Measurements from ENCODE around the gene ZNF423.
"Not testable (repeated sequence)": the region's sequence is repeated elsewhere in the genome, so short reads cannot be mapped to it uniquely, and the experiment has no call there.

The ZNF423 gene

DNA sequence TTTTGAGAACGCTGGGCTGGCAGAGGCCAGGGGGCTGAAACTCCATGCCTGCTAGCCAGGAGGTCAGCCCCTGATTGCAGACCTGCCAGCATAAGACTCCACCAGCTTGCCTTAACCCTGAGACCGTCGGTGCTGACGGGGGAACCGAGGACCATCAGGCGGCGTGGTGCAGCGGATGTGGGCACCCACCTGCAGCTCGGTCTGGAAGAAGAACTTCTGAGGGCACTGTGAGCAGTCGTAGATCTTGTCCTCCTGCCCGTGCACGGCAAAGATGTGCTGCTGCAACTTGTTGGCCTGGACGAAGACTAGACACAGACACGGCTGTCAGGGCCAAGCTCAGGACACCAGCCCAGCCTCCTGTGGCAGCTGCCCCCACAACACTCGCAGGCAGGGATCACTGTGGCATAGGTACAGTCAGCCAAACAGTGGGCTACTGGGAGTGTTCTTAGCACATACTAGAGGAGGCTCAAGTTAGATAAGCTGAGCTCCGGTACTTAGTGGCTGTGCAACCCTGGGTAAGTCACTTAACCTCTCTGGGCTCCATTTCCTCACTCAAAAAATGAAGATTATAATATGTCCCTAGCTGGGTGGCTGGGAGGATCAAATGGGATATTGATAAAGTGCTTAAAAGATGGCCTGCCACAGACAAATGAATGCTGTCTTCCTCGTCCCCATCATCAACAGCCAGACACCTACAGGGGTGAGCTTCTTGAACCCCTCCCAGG, 332.3 kb downstream of the ZNF423 start:
- DNase-seq = no peak

GRCh38 chr16:49521734-49522325, 334.1 kb downstream of the ZNF423 start:
- DNase-seq = no peak

GRCh38 chr16:49520492-49521038, 335.3 kb downstream of the ZNF423 start:
- no peak for DNase-seq

- no peak for DNase-seq
These were observed 336.2 kb downstream of the ZNF423 start for GRCh38 chr16:49519741-49520140.

- no peak for DNase-seq
These were observed 336.8 kb downstream of the ZNF423 start for GRCh38 chr16:49519008-49519656.

GRCh38 chr16:49516382-49517036, 339.4 kb downstream of the ZNF423 start:
- DNase-seq = no peak

DNA sequence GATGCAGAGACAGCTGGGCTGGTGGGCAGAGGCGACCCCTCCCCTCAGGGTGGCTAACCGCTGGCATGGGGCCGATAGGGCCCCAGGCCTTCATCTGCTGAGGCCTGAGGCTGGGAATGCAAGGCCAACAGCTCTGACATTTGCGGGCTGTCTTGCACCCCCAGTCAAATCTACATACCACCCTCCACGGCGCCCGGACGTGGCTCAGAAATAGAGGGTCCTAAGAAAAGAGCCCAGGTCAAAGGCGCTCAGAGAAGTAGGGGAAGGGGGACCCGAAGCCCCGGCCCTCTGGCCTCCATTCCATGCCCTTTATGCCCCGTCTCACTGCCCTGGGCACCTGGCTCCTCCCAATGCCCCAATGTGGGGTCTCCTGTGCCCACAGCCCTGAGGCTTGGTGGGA, 340.1 kb downstream of the ZNF423 start:
- no peak for DNase-seq

DNA sequence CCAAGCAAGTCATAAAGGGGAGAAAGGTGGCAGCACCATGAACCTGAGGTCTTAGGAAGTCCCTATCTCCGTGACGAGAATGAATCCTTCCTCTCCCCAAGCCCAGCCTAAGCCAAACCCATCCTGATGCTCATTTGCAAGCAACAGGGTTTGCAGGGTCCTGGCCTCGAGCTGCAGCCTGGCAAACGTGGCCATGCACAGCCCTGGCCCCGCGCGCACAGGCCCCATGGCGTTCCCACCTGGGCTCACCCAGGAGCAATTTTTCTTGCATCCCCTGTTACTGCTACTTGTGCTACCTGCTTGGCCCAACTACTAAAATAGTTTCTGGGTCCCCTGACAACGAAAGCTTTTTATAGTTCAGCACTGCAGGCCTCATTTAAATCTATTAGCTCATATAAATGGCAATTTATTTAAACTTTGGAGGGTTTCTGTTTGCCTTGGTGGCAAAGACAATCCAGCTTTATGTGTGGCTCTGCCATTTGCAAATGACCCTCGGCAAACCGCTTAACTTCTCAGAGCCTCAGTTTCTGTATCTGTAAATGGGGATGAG, 340.8 kb downstream of the ZNF423 start:
- DNase-seq = no peak

GRCh38 chr16:49514073-49514980, 341.6 kb downstream of the ZNF423 start:
- DNase-seq = no peak

DNA sequence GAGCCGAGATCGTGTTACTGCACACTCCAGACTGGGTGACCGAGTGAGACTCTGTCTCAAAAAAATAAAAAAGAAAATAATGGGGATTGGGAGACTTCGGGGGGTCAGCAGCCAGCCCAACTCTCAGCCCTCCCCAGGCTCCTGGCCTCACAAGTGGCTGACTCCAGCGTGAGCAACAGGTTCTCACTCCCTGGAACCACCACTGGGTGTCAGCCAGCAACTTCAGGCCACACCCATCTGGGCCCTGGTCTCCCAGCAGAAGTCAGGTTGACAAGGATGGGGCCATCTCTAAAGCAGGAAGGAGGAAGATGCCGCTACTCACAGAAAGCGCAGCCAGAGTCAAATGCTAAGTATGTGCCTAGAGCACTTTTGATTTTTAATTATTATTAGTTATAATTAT, 342.9 kb downstream of the ZNF423 start:
- no peak for DNase-seq

DNA sequence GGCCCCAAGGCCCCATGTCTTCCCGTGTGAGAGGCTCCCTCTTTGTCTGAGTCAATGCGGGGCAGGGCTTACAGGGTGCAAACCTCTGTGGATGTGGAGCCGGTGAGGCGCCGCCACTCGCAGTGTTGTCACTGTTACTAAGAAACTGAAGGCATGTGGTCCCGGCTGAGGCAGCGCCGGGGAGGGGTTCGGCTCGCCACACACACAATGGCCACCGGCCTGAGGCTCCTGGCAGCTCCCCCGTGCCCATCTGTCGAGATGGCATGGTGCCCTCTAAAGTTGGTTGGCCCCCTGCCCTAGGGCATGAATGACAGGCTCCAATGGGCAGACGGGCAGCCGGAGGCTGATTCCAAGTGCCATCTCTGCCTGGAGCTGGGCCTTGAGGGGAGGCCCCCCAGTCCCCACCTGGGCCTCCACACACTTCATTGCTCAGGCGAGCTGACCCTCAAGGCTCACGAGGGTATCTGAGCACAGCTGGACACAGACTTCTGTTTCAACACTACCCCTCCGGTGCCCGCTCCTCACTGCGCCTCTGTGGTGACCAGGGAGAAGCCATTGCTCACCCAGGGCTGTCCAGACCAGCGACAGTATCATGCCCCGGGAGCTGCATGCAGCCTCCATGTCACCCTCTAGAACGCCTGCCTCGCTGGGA, 345.1 kb downstream of the ZNF423 start:
- DNase-seq = no peak

DNA sequence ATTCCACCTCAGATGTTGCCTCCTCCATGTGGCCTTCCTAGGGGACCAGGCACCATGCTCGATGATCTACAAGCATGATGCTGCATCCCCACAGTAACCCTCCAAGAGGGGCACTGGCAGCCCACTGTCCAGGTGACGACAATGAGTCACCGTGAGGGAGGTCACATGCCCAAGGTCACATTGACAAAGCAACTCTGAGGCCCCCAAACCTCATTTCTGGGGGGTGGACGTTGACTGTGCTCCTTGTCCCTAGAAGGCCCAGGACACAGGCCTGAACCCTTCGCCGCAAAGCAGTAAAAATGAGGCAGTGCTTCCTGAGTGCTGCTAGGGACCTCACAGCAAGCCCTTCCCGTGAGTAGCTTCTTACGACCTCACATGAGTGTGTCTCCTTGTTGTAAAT, 345.8 kb downstream of the ZNF423 start:
- no peak for DNase-seq

DNA sequence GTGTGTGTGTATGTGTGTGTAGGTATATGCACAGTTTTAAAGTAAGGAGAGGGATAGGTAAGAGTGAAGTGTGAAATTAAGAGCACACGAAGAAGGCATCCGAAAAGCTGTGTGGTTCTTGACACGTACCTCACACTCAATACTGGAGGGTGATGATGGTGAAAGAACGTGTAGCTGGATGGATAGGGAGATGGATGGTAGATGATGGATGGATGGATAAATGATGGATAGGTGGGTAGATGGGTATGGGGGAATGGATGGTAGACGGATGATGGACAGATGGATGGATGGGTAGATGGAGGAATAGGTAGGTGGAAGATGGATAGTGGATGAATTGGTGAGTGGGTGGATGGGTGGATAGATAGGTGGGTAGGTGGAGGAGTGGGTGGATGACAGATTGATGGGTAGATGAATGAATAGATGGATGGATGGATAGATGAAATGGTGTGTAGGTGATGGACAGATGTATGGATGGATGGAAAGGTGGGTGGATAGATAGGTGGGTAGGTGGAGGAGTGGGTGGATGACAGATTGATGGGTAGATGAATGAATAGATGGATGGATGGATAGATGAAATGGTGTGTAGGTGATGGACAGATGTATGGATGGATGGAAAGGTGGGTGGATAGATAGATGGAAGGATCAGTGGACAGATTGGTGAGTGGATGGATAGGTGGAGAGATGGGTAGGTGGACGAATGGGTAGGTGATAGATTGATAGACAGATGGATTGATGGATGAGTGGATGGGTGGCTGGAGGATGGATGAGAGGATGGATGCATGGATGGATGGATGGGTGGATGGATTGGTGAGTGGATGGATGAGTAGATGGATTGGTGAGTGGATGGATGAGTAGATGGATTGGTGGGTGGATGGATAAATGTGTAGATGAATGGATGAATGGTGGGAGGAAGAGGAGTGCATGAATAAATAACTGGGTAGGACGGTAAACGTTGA, 349.6 kb downstream of the ZNF423 start:
- DNase-seq = not testable (repeated sequence)

DNA sequence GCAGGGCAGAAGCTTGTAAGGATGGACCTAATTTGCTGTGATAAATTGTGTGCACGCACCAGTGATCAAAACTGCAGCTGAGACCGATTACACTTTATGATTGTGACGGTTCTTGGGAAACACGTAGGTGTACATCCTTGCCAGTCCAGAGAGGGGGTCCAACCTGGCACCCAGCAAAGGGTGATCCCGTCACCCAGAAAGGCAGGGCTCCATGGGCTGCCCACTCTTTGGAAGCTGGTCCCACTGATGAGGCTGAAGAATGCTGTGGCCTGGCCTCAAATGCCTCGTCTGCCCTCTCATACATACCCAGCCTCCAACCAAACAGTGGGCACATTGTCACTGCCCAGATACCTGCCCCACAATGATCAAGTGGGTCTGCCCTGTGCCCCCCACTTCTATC, 350.4 kb downstream of the ZNF423 start:
- DNase-seq = no peak

GRCh38 chr16:49504626-49505025, 351.3 kb downstream of the ZNF423 start:
- DNase-seq = no peak

DNA sequence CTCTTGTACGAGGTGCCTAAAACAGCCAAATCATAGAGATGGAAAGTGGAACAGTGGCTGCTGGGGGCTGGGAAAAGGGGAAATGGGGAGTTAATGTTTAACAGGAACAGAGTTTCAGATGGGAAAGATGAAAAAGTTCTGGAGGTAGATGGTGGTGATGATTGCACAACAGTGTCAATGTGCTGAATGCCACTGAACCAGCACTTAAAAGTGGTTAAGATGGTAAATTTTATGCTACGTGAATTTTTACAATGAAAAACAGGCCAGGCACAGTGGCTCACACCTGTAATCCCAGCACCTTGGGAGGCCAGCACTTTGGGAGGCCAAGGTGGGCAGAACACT, 351.9 kb downstream of the ZNF423 start:
- no peak for DNase-seq

GRCh38 chr16:49503256-49504022, 352.5 kb downstream of the ZNF423 start:
- DNase-seq = no peak

DNA sequence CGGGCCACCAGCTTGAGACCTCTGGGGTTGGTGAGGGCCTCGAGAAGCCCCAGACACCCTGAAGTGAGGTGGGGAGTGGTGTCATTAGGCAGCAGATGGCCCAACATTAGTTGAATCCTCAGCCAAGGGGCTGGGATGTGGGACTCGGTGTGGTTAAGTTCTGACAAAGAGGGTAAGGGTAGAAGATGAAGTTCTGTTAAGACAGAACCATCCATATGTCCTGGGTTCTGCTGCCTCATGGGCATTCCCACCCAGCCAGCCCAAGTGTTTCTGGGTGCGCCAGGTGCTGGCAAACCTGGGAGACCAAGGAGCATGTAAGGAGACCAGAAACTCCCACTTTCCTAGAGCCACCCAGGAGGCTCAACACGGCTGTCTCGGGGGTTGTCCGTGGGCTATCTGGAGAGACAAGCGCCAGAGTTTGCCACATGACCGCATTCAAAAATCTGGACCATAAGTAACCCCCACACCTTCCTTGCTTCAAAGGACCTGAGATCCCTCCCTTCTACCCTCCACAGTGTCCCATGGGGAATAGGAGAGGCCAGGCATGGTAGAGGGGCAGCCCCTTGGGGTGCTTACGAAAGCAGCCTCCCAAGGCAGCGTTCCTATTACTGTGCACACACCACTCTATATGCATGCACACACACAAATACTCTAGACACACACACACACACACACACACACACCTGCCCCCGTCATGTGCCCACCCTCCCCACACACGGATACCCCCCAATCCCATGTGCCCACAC, 353.6 kb downstream of the ZNF423 start:
- no peak for DNase-seq
